HT1080 (cell line): ENCODE measurements around the gene PANK2. TPM values are rescaled to one million over a fixed set of nuclear protein-coding genes. Genes with fewer than 3 reads are reported as not detected.
"Not testable (repeated sequence)": the region's sequence is repeated elsewhere in the genome, so short reads cannot be mapped to it uniquely, and the experiment has no call there.

Experiments used
- DNase-seq: peaks from one replicate; pipeline ENCODE4 v3.0.0-alpha.2; 2015; ENCODE audit warnings: low read depth
- total RNA-seq: library from RNA; depleted of rRNA; stranded (reverse); fragments of >200 nt; shearing (Covaris generic); gene quantifications from 2 replicates; pipeline ENCODE4 v1.2.3, GENCODE V29; 2014

The PANK2 gene
- total RNA-seq, 1 experiment from 2014 or later = 50.9 TPM

- no peak for DNase-seq
Measured at GRCh38 chr20:3869839-3870634, 19.1 kb upstream of the PANK2 start.

GRCh38 chr20:3871550-3872265 is 17.5 kb upstream of the PANK2 start:
- DNase-seq = no peak

GRCh38 chr20:3873507-3873906 is 15.7 kb upstream of the PANK2 start:
- DNase-seq = no peak

- no peak for DNase-seq
Measured at GRCh38 chr20:3874194-3874844, 14.9 kb upstream of the PANK2 start.

GRCh38 chr20:3875378-3875974 is 13.7 kb upstream of the PANK2 start:
- no peak for DNase-seq

GRCh38 chr20:3876000-3876399 is 13.2 kb upstream of the PANK2 start:
- no peak for DNase-seq

- no peak for DNase-seq
Measured at GRCh38 chr20:3876676-3877075, 12.5 kb upstream of the PANK2 start.

GRCh38 chr20:3878921-3879274 is 10.3 kb upstream of the PANK2 start:
- not testable (repeated sequence) for DNase-seq

GRCh38 chr20:3885715-3886114 is 3.5 kb upstream of the PANK2 start:
- no peak for DNase-seq

GRCh38 chr20:3887876-3888620 is 1.1 kb upstream of the PANK2 start:
- no peak for DNase-seq

- peak; percentile 40 for DNase-seq
Measured at GRCh38 chr20:3889489-3890397, 556 bp downstream of the PANK2 start.

- peak; percentile 35 for DNase-seq
Measured at GRCh38 chr20:3890398-3890751, 1.2 kb downstream of the PANK2 start.

- no peak for DNase-seq
Measured at GRCh38 chr20:3890999-3891929, 2.1 kb downstream of the PANK2 start.

- DNase-seq = no peak
Measured at GRCh38 chr20:3894796-3895195, 5.6 kb downstream of the PANK2 start.

- DNase-seq = no peak
Measured at GRCh38 chr20:3896302-3896701, 7.1 kb downstream of the PANK2 start.

- DNase-seq = no peak
Measured at GRCh38 chr20:3896853-3897583, 7.8 kb downstream of the PANK2 start.

GRCh38 chr20:3898181-3898580 is 9.0 kb downstream of the PANK2 start:
- DNase-seq = not testable (repeated sequence)

GRCh38 chr20:3898639-3899038 is 9.5 kb downstream of the PANK2 start:
- DNase-seq = no peak
